ENCODE data around the gene FAM20C.
A peak's percentile ranks its signal among the peaks of the same experiment; 100 is the strongest.

FAM20C gene

DNA sequence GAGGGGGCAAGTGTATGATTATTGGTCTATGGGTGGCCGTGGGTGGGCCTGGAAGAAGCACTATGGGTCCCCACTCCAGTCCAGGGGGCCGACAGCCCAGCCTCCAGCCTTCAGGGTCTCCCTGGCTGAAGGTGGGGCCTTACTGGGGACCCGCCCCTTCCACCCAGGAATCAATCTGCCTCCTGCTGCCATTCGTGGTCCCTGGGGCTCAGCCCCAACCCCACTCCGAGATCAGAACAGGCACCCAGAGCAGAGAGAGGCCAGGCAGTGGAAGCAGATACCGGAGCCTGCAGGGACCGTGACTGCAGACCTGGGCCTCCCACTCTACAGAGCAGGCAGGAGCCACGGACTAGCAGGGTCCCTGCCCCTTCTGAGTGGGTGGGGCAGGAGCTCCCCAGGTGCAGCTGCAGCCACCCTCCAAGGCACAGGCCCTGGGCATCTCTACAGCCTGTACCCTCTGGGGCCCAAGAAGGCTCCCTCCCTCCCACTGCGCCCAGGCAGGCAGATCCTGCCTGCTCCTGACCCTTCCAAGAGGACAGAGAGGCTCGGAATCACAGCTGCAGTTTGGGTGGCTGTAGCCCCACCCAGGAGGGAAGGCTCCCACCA is 84.0 kb downstream of the FAM20C start:
- H4K20me1 ChIP-seq: no peaks in the 10 kb centered on the region
- H3K27me3 ChIP-seq: no peaks in the 10 kb centered on the region
- no peak overlapping the region for H3K4me2 ChIP-seq
- H3K4me3 ChIP-seq: 0 out of 2 replicates have a peak overlapping the region, but pooled peaks have one; percentile 6
- H3K9ac ChIP-seq: no peak overlapping the region
- H3K4me1 ChIP-seq: no peaks in the 10 kb centered on the region
- H3K36me3 ChIP-seq: no peaks in the 10 kb centered on the region
- peaks cover 65% of the 10 kb centered on the region for H3K9me3 ChIP-seq
- TF ChIP-seq Cebpa-rat (IDR thresholded peaks at IDR 0.05): no peak
- no peak overlapping the region for H3K27ac ChIP-seq

DNA sequence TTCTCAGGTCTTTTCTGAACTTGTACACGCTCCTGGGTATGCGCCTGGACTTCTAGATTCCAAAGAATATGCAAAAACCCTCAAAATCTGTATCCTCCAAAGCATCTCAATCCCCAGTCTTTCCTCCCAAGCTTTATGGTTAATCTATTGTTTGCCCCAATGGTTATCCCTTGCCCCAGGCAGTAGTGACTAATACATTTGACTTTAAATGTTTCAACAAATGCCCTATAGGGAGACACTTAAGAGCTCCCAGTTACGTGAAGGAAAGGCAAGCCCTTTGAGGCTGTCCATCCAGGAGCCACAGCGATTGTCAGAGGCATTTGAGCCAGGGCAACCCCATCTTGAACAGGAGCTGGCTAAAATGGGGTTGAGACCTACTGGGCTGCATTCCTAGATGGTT is 84.9 kb downstream of the FAM20C start:
- H4K20me1 ChIP-seq: no peaks in the 10 kb centered on the region
- no peak overlapping the region for H3K27ac ChIP-seq
- no peaks in the 10 kb centered on the region for H3K36me3 ChIP-seq
- no peak for TF ChIP-seq Cebpa-rat (IDR thresholded peaks at IDR 0.05)
- no peak overlapping the region for H3K9ac ChIP-seq
- no peaks in the 10 kb centered on the region for H3K27me3 ChIP-seq
- no peaks in the 10 kb centered on the region for H3K4me1 ChIP-seq
- no peak overlapping the region for H3K4me2 ChIP-seq
- H3K4me3 ChIP-seq: no peak overlapping the region
- peaks cover 66% of the 10 kb centered on the region for H3K9me3 ChIP-seq

- H3K4me3 ChIP-seq: no peak overlapping the region
- H3K4me1 ChIP-seq: no peaks in the 10 kb centered on the region
- no peak overlapping the region for H3K4me2 ChIP-seq
- H3K36me3 ChIP-seq: no peaks in the 10 kb centered on the region
- TF ChIP-seq Cebpa-rat (IDR thresholded peaks at IDR 0.05): no peak
- H3K27me3 ChIP-seq: no peaks in the 10 kb centered on the region
- H3K27ac ChIP-seq: no peak overlapping the region
- H3K9me3 ChIP-seq: peaks cover 61% of the 10 kb centered on the region
- H4K20me1 ChIP-seq: no peaks in the 10 kb centered on the region
- no peak overlapping the region for H3K9ac ChIP-seq
These were observed 85.7 kb downstream of the FAM20C start for GRCh38 chr7:278081-278480.

GRCh38 chr7:279821-280220 is 87.5 kb downstream of the FAM20C start:
- peaks cover 44% of the 10 kb centered on the region for H3K9me3 ChIP-seq
- H3K9ac ChIP-seq: no peak overlapping the region
- no peaks in the 10 kb centered on the region for H4K20me1 ChIP-seq
- no peaks in the 10 kb centered on the region for H3K4me1 ChIP-seq
- H3K4me2 ChIP-seq: no peak overlapping the region
- H3K27ac ChIP-seq: no peak overlapping the region
- no peak overlapping the region for H3K4me3 ChIP-seq
- no peak for TF ChIP-seq Cebpa-rat (IDR thresholded peaks at IDR 0.05)
- no peaks in the 10 kb centered on the region for H3K36me3 ChIP-seq
- H3K27me3 ChIP-seq: no peaks in the 10 kb centered on the region

DNA sequence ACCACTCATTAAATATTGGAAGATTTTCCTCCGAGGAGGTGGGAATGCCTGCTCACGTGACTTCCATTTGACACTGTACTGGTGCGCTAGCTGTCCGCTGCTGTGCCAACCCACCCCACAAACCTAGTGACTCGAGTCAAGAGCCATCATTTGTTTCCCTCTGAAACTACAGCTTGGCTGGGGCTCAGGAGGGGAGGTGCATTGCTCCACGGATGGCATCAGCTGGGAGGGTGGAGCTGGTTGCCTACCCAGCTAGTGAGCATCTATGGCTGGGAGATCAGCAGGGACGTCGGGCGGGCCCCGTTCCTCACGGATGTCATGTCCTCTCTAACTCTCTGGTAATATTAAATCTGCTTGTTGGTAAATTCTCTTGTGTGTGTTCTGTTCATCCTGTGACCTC is 88.1 kb downstream of the FAM20C start:
- TF ChIP-seq Cebpa-rat (IDR thresholded peaks at IDR 0.05): no peak
- peaks cover 37% of the 10 kb centered on the region for H3K9me3 ChIP-seq
- H3K4me2 ChIP-seq: no peak overlapping the region
- no peak overlapping the region for H3K27ac ChIP-seq
- no peak overlapping the region for H3K4me3 ChIP-seq
- no peaks in the 10 kb centered on the region for H3K27me3 ChIP-seq
- H4K20me1 ChIP-seq: no peaks in the 10 kb centered on the region
- no peaks in the 10 kb centered on the region for H3K4me1 ChIP-seq
- no peaks in the 10 kb centered on the region for H3K36me3 ChIP-seq
- H3K9ac ChIP-seq: no peak overlapping the region

- no peaks in the 10 kb centered on the region for H3K27me3 ChIP-seq
- H3K36me3 ChIP-seq: no peaks in the 10 kb centered on the region
- no peak for TF ChIP-seq Cebpa-rat (IDR thresholded peaks at IDR 0.05)
- H3K9me3 ChIP-seq: peaks cover 26% of the 10 kb centered on the region
- H3K4me1 ChIP-seq: no peaks in the 10 kb centered on the region
- no peaks in the 10 kb centered on the region for H4K20me1 ChIP-seq
- H3K4me2 ChIP-seq: no peak overlapping the region
- H3K4me3 ChIP-seq: no peak overlapping the region
- no peak overlapping the region for H3K27ac ChIP-seq
- H3K9ac ChIP-seq: no peak overlapping the region
These were observed 89.3 kb downstream of the FAM20C start for GRCh38 chr7:281637-282036.

DNA sequence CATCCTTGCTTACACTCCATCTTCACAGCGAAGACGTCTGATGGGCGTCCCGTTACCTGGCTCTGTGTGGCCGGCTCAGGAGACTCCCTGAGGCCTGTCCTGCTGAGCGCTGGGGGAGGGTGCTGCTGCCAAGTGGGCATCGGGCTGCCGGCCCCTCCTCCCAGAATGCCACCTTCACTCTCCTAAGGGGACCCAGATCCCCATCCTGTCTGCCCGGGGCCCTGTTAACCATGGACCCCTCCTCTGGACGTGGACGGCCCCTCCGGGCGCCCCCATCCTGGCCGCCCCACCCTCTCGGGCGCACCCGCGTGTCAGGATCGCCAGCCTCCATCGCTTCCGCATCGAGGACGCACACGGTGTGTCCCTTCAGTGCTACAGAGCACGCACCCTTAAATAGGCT is 90.2 kb downstream of the FAM20C start:
- Histone ChIP-seq H3K36me3 (no peaks in the 10 kb centered on the region), H3K27me3 (no peaks in the 10 kb centered on the region), H3K27ac (no peak overlapping the region), H4K20me1 (no peaks in the 10 kb centered on the region), H3K9me3 (peaks cover 16% of the 10 kb centered on the region), H3K9ac (no peak overlapping the region), H3K4me3 (no peak overlapping the region), H3K4me2 (no peak overlapping the region), H3K4me1 (no peaks in the 10 kb centered on the region)
- no peak for TF ChIP-seq Cebpa-rat (IDR thresholded peaks at IDR 0.05)

- H3K9ac ChIP-seq: no peak overlapping the region
- no peak for TF ChIP-seq Cebpa-rat (IDR thresholded peaks at IDR 0.05)
- H3K36me3 ChIP-seq: no peaks in the 10 kb centered on the region
- no peak overlapping the region for H3K4me3 ChIP-seq
- H3K27me3 ChIP-seq: no peaks in the 10 kb centered on the region
- H4K20me1 ChIP-seq: no peaks in the 10 kb centered on the region
- H3K9me3 ChIP-seq: peaks cover 27% of the 10 kb centered on the region
- no peak overlapping the region for H3K4me2 ChIP-seq
- H3K27ac ChIP-seq: no peak overlapping the region
- no peaks in the 10 kb centered on the region for H3K4me1 ChIP-seq
These were observed 92.7 kb downstream of the FAM20C start for GRCh38 chr7:284762-285722.

DNA sequence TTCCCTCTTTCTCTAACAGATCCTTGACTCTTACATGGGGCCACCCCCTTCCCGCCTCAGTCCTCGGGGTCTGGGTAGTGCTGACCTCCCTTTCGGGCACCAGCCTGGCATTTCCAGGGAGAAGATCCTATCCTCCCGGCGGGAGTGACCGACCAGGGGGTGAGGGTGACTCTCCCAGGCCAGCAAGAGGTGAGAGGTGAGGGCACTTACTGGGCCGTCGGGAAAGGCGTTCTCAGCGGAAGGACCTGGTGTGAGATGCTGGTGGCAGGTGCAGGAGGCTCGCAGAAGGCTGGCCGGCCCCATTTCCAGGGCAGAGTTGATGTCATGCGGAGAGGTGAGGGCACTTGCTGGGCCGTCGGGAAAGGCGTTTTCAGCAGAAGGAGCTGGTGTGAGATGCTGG is 93.4 kb downstream of the FAM20C start:
- TF ChIP-seq Cebpa-rat (IDR thresholded peaks at IDR 0.05): no peak
- Histone ChIP-seq H3K9me3 (peaks cover 34% of the 10 kb centered on the region), H4K20me1 (no peaks in the 10 kb centered on the region), H3K27ac (no peak overlapping the region), H3K4me3 (no peak overlapping the region), H3K36me3 (no peaks in the 10 kb centered on the region), H3K4me1 (no peaks in the 10 kb centered on the region), H3K9ac (no peak overlapping the region), H3K27me3 (no peaks in the 10 kb centered on the region), H3K4me2 (no peak overlapping the region)

DNA sequence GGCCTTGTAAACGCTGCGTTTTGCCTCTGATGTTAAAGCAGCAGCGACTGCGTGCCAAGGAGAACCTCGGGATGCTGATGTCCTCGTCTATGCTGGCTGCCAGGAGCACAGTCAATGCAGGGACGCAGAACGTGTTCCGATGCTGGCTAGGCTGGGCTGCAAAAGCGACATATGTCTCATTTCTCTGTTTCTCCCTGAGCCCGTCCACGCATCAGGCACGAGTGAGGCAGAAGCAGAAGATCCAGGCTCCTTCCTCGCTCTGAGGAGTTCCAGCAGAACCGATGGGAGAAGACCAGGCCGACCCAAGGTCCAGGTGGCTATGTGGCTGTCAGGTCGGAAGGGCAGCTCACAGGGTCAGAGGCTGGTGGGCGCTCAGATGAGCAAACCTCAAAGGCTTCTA is 93.9 kb downstream of the FAM20C start:
- Histone ChIP-seq H4K20me1 (no peaks in the 10 kb centered on the region), H3K27ac (no peak overlapping the region), H3K4me3 (no peak overlapping the region), H3K36me3 (no peaks in the 10 kb centered on the region), H3K4me2 (no peak overlapping the region), H3K4me1 (no peaks in the 10 kb centered on the region), H3K27me3 (no peaks in the 10 kb centered on the region), H3K9me3 (peaks cover 39% of the 10 kb centered on the region), H3K9ac (no peak overlapping the region)
- TF ChIP-seq Cebpa-rat (IDR thresholded peaks at IDR 0.05): no peak
